ENCODE data around the gene TMC7.
"Not testable (repeated sequence)": the region's sequence is repeated elsewhere in the genome, so short reads cannot be mapped to it uniquely, and the experiment has no call there.

Gene TMC7

DNA sequence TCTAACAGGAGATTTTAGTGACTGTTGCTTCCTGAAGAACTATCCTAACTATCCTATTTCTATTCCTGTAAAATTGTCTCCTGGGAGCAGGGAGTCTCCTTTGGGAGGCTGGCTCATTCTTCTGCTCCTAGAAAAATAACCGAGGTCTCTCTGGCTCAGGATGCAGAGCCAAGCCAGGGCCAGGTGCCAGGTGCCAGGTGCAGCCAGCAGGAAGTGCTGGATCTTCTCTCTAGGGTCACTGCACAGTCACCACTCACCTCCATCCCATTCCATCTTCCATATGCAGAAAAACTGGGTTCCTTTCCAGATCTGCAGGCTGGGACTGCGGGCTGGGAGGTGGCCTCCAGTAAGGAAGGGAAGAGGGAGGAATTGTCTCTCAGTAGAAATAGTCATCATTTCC lies 3.8 kb upstream of the TMC7 start:
- DNase-seq (ENCODE audit: low read depth in 2 of 2), result no peak

DNA sequence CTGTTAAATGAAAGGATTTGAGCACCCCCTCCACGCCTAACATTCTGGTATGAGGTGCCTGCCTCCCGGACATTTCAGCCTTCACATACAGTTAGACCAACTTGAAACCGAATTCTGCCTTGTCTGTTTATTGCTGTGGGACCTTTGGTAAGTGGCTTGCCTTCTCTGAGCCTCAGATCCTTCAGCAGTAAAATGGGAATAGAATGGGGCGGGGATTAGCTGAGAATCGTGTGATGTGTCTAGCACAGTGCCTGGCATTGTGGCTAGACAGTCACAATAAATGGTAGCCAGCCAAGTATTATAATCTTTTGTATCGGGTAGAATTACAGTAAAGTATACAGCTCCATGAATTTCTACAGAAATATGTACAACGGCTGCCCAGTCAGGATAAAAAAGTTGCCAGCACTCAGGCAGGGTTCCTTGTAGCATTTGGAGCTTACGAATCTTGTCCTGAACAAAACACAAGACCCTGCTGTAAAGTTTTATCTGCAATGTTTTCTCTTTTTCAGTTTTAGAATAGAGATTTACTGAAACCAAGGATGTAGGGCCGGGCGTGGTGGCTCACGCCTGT lies 786 bp downstream of the TMC7 start:
- DNase-seq (ENCODE audit: low read depth in 2 of 2), result no peak

DNA sequence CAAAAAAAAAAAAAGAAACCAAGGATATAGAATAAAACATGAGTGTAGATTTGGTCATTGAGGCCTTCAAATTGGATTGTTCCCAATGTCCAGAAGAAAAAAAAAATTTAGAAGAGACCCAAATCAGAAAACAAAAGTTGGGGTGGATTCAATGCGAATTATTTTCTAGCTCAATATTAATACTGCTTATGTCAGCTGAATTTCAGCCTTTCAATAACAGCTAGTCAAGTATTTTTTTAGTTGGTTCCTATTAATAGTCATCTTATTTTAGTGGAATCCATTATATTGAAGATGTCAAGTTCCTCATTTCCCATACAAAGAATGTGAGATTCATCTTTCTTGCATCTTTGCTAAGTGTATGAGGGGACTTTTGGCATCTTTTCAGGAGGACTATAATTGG lies 1.5 kb downstream of the TMC7 start:
- DNase-seq (ENCODE audit: low read depth in 2 of 2), result not testable (repeated sequence)

DNA sequence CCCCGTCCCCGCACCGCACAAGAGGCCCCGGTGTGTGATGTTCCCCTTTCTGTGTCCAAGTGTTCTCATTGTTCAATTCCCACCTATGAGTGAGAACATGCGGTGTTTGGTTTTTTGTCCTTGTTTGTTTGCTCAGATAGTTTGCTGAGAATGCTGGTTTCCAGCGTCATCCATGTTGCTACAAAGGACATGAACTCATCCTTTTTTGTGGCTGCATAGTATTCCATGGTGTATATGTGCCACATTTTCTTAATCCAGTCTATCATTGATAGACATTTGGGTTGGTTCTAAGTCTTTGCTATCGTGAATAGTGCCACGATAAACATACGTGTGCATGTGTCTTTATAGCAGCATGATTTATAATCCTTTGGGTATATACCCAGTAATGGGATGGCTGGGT lies 8.0 kb downstream of the TMC7 start:
- not testable (repeated sequence) for DNase-seq (ENCODE audit: low read depth in 2 of 2)

DNA sequence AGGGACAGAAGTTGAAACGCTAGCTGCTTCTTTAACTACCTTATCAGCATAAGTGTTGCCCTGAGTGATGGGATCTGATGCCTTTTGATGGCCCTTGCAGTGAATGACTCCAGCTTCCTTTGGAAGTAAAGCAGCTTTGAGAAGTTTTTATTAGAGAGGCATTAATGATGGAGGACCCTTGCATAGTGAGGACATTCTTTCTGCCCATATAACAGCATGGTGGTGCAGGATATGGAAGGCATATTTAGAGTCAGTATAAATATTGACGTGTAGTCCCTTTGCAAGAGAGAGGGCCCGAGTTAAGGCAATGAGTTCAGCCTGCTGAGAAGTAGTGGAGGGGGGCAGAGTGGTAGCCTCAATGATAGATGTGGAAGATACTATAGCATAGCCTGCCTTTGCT lies 9.8 kb downstream of the TMC7 start:
- not testable (repeated sequence) for DNase-seq (ENCODE audit: low read depth in 2 of 2)

DNA sequence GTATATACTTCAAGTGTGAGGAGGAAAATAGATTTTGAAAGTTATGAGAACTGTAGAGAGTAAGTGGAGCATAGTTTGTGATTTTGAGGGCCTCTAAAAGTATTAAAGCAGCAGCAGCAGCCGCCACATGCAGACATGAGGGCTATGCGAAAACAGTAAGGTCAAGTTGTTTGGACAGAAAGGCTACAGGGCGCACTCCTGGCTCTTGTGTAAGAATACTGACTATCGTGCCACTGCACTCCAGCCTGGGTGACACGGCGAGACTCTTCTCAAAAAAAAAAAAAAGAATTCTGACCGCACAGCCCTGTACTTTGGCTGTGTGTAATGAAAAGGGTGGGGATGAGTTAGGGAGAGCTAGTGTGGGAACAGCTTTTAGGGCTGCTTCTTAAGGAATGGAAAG lies 10.4 kb downstream of the TMC7 start:
- not testable (repeated sequence) for DNase-seq (ENCODE audit: low read depth in 2 of 2)

DNA sequence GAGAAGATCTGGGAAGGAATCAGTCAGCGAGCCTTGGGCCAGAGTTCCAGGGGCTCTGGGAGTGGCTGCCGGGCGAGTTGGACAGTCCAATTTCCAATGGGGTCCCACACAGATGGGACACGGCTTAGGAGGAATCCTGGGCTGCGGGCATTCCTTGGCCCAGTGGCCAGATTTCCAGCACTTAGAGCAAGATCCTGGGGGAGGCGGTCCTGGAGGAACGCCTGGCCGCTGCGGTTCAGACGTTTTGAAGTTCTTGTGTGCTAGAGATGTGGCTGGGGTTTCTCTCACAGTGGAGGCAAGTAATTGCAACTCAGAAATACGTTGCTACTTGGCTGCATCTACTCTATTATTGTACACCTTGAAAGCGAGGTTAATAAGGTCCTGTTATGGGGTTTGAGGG lies 11.7 kb downstream of the TMC7 start:
- not testable (repeated sequence) for DNase-seq (ENCODE audit: low read depth in 2 of 2)

DNA sequence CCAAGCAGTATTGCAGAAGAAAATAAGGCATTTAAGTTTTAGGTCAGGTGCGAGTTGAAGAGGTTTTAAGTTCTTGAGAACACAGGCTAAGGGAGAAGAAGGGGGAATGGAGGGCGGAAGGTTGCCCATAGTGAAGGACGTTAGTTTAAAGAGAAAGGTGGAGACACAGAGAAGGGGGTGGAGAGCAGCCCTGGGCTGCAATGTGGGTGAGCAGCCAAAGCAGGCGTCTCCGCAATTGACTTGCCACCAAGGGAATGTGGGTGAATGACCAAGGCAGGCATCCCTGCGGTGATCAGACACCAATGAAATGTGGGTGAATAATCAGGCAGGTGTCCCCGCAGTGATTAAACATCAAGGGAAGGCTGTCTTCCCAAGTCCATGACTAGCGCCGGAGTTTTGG lies 12.8 kb downstream of the TMC7 start:
- not testable (repeated sequence) for DNase-seq (ENCODE audit: low read depth in 2 of 2)

DNA sequence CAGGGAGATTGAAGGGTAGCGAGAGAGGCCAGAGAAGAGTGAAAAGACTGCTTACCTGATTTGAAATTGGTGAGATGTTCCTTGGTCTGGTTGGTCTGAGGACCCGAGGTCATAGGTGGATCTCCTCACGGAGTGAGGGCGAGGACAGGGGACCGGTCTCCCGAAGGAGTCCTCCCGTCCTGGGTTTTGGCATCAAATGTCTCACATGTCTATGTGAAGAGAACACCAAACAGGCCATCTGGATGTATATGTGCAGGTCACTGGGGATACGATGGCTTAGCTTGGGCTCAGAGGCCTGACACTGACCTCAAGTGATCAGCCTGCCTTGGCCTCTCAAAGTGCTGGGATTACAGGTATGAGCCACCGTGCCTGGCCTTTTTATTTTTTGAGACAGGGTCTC lies 13.3 kb downstream of the TMC7 start:
- not testable (repeated sequence) for DNase-seq (ENCODE audit: low read depth in 2 of 2)

DNA sequence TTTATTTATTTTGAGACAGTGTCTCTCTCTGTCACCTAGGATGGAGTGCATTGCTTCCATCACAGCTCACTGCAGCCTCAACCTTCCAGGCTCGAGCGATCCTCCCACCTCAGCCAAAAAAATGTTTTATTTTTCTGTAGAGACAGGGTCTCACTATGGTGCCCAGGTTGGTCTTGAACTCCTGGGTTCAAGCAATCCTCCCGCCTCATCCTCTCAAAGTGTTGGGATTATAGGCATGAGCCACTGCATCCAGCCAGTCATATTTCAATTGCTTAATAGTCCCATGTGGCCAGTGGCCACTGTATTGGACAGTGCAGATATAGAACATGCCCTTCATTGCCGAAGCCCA lies 15.3 kb downstream of the TMC7 start:
- no peak for DNase-seq (ENCODE audit: low read depth in 2 of 2)

DNA sequence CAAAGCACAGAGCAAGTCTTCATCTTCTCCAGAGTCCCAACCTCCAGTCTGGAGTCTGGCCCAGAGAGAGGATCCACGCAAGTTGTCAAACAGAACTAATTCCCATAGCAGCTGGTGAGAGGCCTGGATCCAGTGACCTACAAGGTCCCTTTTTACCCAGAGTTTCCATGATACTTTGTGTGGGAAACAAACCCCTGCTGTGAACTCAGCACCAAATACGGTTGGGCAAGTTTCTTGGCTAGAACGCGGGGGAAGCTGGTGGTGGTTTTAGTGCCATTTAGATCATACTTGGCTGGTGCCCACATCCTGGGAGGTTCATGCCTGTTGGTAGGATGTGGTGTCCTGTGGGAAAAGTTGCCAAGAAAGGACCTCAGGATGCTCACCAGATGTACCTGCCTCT lies 18.1 kb downstream of the TMC7 start:
- DNase-seq (ENCODE audit: low read depth in 2 of 2), result no peak

DNA sequence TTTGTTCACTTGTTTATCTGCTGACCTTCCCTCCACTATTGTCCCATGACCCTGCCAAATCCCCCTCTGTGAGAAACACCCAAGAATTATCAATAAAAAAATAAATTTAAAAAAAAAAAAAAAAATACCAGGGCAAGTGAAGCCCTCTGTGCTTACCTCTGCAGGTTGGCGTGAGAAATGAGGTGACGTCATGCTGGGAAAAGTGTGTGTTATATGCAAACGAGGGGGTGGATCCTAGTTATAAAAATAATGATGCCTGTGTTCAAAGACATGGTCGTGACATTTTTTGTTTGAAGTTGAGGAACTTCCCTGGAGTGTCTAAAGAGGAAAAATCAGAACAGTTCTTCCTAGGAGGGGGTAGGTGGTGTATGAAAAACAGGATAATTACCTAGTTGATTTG lies 20.2 kb downstream of the TMC7 start:
- DNase-seq (ENCODE audit: low read depth in 2 of 2), result no peak

DNA sequence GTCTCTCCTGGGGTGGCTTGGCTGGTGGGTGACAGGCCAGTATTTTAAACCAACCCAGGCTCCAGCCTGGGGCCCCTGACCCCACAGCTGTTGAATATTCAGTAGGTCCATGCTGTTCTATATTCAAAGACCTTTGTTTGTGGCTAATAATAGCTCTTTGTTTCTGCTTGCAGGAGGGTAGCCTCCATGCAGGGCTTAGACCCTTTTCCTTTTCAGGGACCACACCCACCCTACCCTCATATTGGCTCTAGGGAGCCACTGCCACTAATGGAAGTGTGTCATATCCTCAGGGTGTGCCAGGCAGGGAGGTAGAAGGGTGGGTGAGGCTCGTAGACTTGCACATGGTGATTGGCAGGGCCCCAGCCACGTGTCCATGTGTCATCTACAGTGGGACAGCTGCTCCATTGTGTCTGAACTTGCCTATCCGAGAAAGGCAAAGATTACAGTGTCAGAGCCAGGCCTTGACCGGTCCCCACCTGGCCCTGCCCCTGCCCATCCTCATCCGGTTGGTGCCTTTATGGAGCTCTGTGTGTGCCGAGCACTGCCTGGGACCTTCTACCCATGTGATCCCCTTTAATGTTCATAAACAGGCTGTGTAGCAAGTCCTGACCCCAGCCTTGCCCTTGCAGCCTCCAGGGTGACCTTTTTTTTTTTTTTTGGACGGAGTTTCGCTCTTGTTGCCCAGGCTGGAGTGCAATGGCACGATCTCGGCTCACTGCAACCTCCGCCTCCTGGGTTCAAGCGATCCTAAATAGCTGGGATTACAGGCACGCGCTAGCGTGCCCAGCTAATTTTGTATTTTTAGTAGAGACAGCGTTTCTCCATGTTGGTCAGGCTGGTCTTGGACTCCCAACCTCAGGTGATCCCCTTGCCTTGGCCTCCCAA lies 22.1 kb downstream of the TMC7 start:
- no peak for DNase-seq (ENCODE audit: low read depth in 2 of 2)

DNA sequence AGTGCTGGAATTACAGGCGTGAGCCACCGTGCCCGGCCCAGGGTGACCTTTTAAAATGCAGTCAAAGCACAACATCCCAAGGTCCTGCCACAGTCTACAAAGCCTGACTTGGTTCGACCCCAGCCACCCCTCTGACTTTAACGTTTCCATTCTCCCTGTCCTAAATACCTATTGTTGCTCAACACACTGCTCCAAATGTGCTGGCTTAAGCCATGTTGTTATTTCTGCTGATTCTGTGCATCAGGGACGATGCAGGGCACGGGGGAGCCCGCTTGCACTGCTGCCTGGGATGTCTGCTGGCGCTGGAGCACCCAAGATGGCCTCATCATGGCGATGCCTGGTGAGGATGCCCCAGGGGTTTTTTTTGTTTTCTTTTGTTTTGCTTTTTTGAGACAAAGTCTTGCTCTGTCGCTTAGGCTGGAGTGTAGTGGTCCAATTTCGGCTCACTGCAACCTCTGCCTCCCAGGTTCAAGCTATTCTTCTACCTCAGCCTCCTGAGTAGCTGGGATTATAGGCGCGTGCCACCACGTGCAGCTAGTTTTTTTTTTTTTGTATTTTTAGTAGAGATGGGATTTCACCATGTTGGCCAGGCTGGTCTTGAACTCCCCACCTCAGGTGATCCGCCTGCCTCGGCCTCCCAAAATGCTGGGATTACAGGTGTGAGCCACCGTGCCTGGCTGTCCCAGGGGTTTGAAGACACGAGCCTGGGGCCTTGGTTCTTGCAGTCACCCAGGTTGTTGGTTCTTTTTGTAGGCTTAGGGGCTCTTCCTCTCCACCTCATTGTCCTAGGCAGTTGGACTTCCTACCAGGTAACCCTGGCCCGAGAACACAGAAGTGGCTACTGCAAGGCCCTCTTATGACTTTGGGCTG lies 22.9 kb downstream of the TMC7 start:
- DNase-seq (ENCODE audit: low read depth in 2 of 2), result no peak

DNA sequence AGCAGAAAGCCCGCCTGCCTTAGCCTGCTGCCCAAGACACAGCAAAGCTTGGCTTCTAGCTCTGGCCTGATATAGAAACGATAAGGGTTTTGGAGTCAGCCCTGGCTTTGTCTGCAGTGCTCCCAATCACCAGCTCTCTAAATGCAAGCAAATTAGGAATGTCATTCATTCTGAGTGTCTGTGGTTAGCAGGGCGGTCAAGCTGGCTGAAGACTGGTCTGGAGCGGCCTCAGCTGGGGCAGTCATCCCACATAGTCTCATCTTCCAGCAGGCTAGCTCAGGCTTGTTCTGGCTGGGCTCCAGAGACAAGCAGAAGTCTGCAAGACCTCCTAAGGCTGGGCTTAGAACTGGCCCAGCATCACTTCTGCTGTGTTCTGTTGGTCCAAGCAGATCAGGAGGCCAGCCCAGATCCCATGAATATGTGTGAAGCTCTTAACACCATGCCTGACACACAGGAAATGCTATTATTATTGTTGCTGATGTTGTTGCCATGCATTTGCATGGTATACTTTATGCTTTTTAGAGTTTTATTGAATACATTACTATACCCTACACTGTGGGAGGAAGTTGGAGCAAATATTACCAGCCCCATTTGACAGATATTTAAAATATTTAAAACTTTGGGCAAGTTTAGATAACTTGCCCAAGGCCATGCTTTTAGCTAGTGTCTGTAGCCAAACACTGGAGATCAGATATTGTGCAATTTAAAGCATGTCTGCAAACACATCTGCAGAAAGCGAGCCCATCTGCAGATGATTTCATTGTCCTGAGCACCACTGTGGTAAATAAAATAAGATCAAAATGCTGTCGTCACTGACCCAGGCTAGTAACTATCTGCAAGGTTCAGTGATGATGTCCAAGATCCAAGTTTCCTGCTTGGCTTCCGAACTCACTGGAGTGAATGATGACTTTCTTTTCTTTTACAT lies 24.8 kb downstream of the TMC7 start:
- no peak for DNase-seq (ENCODE audit: low read depth in 2 of 2)

DNA sequence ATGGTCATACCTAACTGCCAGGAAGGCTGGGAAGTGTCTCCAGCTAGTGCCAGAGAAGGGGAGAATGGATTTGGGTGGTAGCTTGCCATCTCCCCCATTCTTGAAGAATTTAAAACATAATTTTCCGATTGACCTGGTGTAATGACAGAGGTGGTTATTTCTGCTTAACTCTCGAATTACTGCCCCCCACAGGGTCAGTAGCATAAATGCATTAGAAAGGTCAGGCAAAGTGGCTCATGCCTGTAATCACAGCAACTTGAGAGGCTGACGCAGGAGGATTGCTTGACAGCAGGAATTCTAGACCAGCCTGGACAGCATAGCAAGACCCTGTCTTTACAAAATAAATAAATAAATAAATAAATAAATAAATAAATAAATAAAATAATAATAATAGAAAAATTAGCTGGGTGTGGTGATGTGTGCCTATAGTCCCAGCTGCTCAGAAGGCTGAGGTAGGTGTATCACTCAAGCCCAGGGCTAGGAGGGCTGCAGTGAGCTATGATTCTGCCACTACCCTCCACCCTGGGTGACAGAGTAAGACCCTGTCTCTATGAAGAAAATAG lies 27.5 kb downstream of the TMC7 start:
- no peak for DNase-seq (ENCODE audit: low read depth in 2 of 2)

DNA sequence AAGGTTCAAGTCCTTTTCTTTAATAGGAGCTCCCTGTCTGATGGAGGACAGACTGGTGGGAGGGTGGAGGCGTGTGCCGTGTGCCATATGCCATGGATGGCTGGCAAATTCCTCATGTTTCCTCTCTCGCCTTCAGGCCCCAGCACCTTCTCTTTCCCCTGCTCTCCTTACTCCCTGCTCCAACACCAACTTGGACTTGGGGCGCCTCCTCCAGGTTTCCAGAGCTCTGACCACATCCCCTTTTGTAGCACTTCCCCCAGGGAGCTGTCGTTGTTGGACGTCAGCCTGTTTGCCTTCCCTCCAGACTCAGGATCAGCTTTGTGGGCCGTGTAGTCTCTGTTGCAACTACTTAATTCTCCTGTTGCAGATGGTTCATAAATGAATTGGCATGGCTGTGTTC lies 30.7 kb downstream of the TMC7 start:
- DNase-seq (ENCODE audit: low read depth in 2 of 2), result no peak

DNA sequence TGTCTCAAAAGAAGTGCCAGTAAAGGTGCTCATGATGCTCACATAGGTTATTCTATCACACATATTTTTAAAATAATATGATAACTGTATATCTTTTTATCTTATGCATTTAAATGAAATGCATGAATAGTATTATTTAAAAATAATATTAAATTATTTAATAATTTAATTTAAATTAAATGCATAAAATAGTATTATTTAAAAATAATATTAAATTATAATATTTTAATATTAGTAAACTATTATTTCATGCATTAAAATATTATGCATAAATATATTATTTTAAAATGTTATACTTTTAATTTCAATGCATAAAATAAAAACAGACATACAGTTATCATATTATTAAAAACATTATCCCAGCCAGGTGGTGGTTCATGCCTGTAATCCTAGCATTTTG lies 33.4 kb downstream of the TMC7 start:
- no peak for DNase-seq (ENCODE audit: low read depth in 2 of 2)

DNA sequence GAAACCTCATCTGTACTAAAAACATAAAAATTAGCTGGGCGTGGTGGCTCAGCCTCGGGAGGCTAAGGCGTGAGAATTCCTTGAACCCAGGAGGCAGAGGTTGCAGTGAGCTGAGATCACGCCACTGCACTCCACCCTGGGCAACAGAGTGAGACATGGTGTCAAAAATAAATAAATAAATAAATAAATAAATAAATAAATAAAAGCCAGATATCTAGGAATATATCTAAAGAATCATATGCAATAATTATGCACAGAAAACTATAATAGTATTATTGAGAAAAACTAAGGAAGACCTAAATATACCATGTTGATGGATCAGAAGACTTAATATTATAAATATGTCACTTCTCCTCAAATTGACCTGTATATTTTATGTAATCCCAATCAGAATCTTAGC lies 37.0 kb downstream of the TMC7 start:
- DNase-seq (ENCODE audit: low read depth in 2 of 2), result no peak

DNA sequence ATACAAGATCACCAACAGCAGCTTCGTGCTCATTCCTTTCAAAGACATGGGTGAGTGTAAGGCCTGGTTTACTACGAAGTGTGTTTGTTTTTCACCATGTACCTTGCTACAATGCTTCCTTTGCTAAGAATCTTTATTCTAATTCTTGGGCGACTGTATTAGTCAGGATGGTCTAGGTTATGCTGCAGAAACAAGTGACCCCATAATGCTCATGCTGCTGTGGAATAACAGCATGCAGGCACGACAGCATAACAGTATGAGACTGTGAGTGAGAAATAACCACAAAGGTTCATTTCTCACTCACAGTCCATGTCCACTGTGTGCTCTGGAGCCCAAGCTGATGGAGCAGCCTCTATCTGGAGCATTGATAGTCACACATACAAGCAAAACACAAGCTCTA lies 38.0 kb downstream of the TMC7 start:
- DNase-seq (ENCODE audit: low read depth in 2 of 2), result no peak

DNA sequence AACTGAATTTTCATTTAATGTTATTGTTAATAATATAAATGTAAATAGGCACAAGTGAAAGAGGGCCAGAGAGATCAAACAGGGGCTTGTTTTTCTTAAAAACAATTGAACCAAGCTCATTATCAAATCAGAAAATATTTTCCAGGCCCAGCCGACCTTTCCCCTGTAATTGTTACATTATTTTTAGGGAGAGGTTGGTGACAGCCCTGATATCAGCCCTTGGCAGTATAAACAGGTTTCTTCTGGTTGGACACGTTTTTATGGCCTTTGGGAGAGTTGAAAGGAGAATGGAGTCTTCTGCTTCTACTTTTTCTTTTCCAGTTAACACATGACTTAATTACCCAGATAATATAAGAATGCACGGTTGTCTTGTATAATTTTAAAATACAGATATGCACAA lies 43.7 kb downstream of the TMC7 start:
- DNase-seq (ENCODE audit: low read depth in 2 of 2), result no peak
